HepG2 (cell line): Measurements from ENCODE around the gene ATP9A. TPM values are rescaled to one million over a fixed set of nuclear protein-coding genes. Genes with fewer than 3 reads are reported as not detected.
A peak's percentile ranks its signal among the peaks of the same experiment; 100 is the strongest.

Source experiments
- AFF4 ChIP-seq: sonication (generic); formaldehyde crosslinking; IDR thresholded peaks from 2 replicates; pipeline ENCODE4 v1.4.0; 2020; ENCODE audit warnings: missing genetic modification reagents
- ATF7 ChIP-seq, 2 experiments: fragments of 450-650 bp in 1 of 2; sonication (generic) in 1 of 2; formaldehyde crosslinking in 1 of 2; IDR thresholded peaks; 2 replicates each; pipeline versions ENCODE4 v1.4.0 to v1.6.1; 2016 to 2020; ENCODE audit warnings: antibody characterized with exemption in 1 of 2, mild to moderate bottlenecking in 1 of 2, missing genetic modification reagents in 1 of 2
- CEBPG ChIP-seq: IDR thresholded peaks from 2 replicates; pipeline ENCODE4 v1.6.1; 2016
- DDIT3 ChIP-seq: sonication (generic); formaldehyde crosslinking; IDR thresholded peaks from 2 replicates; pipeline ENCODE4 v1.4.0; 2020; ENCODE audit warnings: mild to moderate bottlenecking, missing genetic modification reagents
- E2F5 ChIP-seq: sonication (generic); formaldehyde crosslinking; conservative IDR thresholded peaks from 2 replicates; pipeline ENCODE4 v1.4.0; 2020; ENCODE audit warnings: missing genetic modification reagents
- GLMP ChIP-seq: sonication (generic); formaldehyde crosslinking; IDR thresholded peaks from 2 replicates; pipeline ENCODE4 v1.9.0; 2021; ENCODE audit warnings: missing genetic modification reagents, mild to moderate bottlenecking, borderline replicate concordance
- HMG20A ChIP-seq: IDR thresholded peaks from 2 replicates; pipeline ENCODE4 v1.6.1; 2016; ENCODE audit warnings: borderline replicate concordance
- IKZF4 ChIP-seq: sonication (generic); formaldehyde crosslinking; IDR thresholded peaks from 2 replicates; pipeline ENCODE4 v1.5.1; 2020; ENCODE audit warnings: borderline replicate concordance, mild to moderate bottlenecking, low read depth, missing genetic modification reagents; ENCODE audit errors: not compliant biosample characterization
- KMT2A ChIP-seq: sonication (generic); formaldehyde crosslinking; IDR thresholded peaks from 2 replicates; pipeline ENCODE4 v1.4.0; 2020; ENCODE audit warnings: missing genetic modification reagents
- PCBP1 ChIP-seq: fragments of 200-400 bp; formaldehyde crosslinking; IDR thresholded peaks from 2 replicates; pipeline ENCODE4 v1.6.1; 2017; ENCODE audit warnings: mild to moderate bottlenecking, low read depth, low read length, borderline replicate concordance
- PRMT3 ChIP-seq: sonication (generic); formaldehyde crosslinking; IDR thresholded peaks from 2 replicates; pipeline ENCODE4 v1.8.1; 2022; ENCODE audit warnings: low read depth, mild to moderate bottlenecking, moderate library complexity, missing genetic modification reagents, borderline replicate concordance
- RBAK ChIP-seq: sonication (generic); formaldehyde crosslinking; IDR thresholded peaks from 2 replicates; pipeline ENCODE4 v1.5.1; 2020; ENCODE audit warnings: mild to moderate bottlenecking, missing genetic modification reagents
- SALL2 ChIP-seq: sonication (generic); formaldehyde crosslinking; IDR thresholded peaks from 2 replicates; pipeline ENCODE4 v1.8.1; 2023; ENCODE audit warnings: mild to moderate bottlenecking, missing genetic modification reagents, inconsistent platforms
- TRAFD1 ChIP-seq: sonication (generic); formaldehyde crosslinking; IDR thresholded peaks from 2 replicates; pipeline ENCODE4 v1.5.1; 2020; ENCODE audit warnings: missing genetic modification reagents, mild to moderate bottlenecking, borderline replicate concordance
- ZBTB25 ChIP-seq: IDR thresholded peaks from 2 replicates; pipeline ENCODE4 v1.6.1; 2018; ENCODE audit warnings: missing genetic modification reagents
- ZMAT5 ChIP-seq: sonication (generic); formaldehyde crosslinking; IDR thresholded peaks from 2 replicates; pipeline ENCODE4 v1.5.0; 2020; ENCODE audit warnings: mild to moderate bottlenecking, low read depth, missing genetic modification reagents, borderline replicate concordance
- ZNF562 ChIP-seq: sonication (generic); formaldehyde crosslinking; IDR thresholded peaks from 2 replicates; pipeline ENCODE4 v1.8.0; 2022; ENCODE audit warnings: missing genetic modification reagents, borderline replicate concordance
- ZNF839 ChIP-seq: sonication (generic); formaldehyde crosslinking; IDR thresholded peaks from 2 replicates; pipeline ENCODE4 v1.4.0; 2020; ENCODE audit warnings: missing genetic modification reagents, mild to moderate bottlenecking, borderline replicate concordance
- ZSCAN21 ChIP-seq: sonication (generic); formaldehyde crosslinking; IDR thresholded peaks from 2 replicates; pipeline ENCODE4 v1.8.0; 2022; ENCODE audit warnings: mild to moderate bottlenecking, missing genetic modification reagents, moderate library complexity, borderline replicate concordance
- polyA plus RNA-seq, 8 experiments: library from polyadenylated mRNA; depleted of rRNA in 3 of 8; stranded (reverse) in 7 of 8; unstranded in 1 of 8; fragments of >200 nt; fragmentation: Illumina TruSeq in 4 of 8; extraction: Trizol in 4 of 8; gene quantifications; 2 replicates each; pipeline versions ENCODE4 v1.2.1 to v1.2.3, GENCODE V29; 2011 to 2016; ENCODE audit warnings: low read depth in 4 of 8, missing spikeins in 1 of 8, mixed read lengths in 1 of 8; ENCODE audit not compliant: insufficient read depth in 1 of 8
- total RNA-seq, 5 experiments: library from RNA; depleted of rRNA; stranded (reverse); fragments of >200 nt; fragmentation: Illumina TruSeq; extraction: Trizol; gene quantifications; 2 replicates each; pipeline ENCODE4 v1.2.3, GENCODE V29; 2016; ENCODE audit warnings: low read depth in 1 of 5

Gene ATP9A
- total and polyA plus RNA-seq, 2 of the 13 experiments (the other 11 are each of a cell fraction or from before 2014, with no cell fraction given): 11.8 to 18.5 TPM

- TF ChIP-seq TRAFD1 (CRISPR knock-in tag) (no peak), AFF4 (CRISPR knock-in tag) (no peak), SALL2 (CRISPR knock-in tag) (no peak), ZBTB25 (CRISPR knock-in tag) (0 out of 2 replicates have a peak, but pooled peaks have one; percentile 34), KMT2A (no peak), ZNF562 (CRISPR knock-in tag) (no peak), ATF7 (IDR thresholded peaks at IDR 0.05) (no peak), ATF7 (CRISPR knock-in tag; IDR thresholded peaks at IDR 0.05) (no peak), CEBPG (peak; percentile 82), ZNF839 (0 out of 2 replicates have a peak, but pooled peaks have one; percentile 59), PCBP1 (no peak), GLMP (no peak), IKZF4 (CRISPR knock-in tag) (no peak), ZMAT5 (CRISPR knock-in tag) (no peak), PRMT3 (CRISPR knock-in tag) (no peak), HMG20A (no peak), DDIT3 (CRISPR knock-in tag) (no peak), RBAK (CRISPR knock-in tag) (no peak), ZSCAN21 (CRISPR knock-in tag) (no peak), E2F5 (no peak)
Measured at GRCh38 chr20:51758978-51759544, 9.1 kb downstream of the ATP9A start (continued).
